PC-9 (cell line): ENCODE measurements around the gene BMP3. TPM values are rescaled to one million over a fixed set of nuclear protein-coding genes. Genes with fewer than 3 reads are reported as not detected.

Experiments
- BruUV-seq: library from RNA; stranded (reverse); fragments of 400-500 nt; replicated peaks from 2 replicates; lab custom pipeline; 2021; lab: Mats Ljungman, UMichigan
- CTCF ChIA-PET: fragments of 300-600 bp; sonication (Branson Sonifier 250); formaldehyde crosslinking; loops from one replicate; lab custom pipeline; 2022; ENCODE audit warnings: antibody characterized with exemption; lab: Charles Lee
- POLR2A ChIA-PET: fragments of 300-600 bp; sonication (Branson Sonifier 250); formaldehyde crosslinking; loops from one replicate; lab custom pipeline; 2022; ENCODE audit warnings: antibody characterized with exemption; ENCODE audit not compliant: unreplicated experiment; lab: Charles Lee
- DNase-seq, 2 experiments: peaks; one replicate each; pipeline versions ENCODE4 v3.0.0 to v3.0.0-alpha.2; 2015 to 2022; ENCODE audit warnings: mixed read lengths in 1 of 2
- H2AFZ ChIP-seq: fragments of 200-600 bp; sonication (generic); 2 replicates; pipeline ENCODE4 v1.8.1; 2017; ENCODE audit warnings: antibody characterized with exemption
- H3F3A ChIP-seq: fragments of 200-600 bp; sonication (generic); 2 replicates; pipeline ENCODE4 v1.8.1; 2017; ENCODE audit warnings: antibody characterized with exemption, mild to moderate bottlenecking, low read depth; ENCODE audit not compliant: insufficient read depth
- H3K27ac ChIP-seq: fragments of 200-600 bp; sonication (generic); 2 replicates; pipeline ENCODE4 v1.6.1; 2016; ENCODE audit warnings: mixed run types
- H3K27me3 ChIP-seq: fragments of 200-600 bp; sonication (generic); 2 replicates; pipeline ENCODE4 v1.6.1; 2016; ENCODE audit warnings: low read depth, mixed run types; ENCODE audit not compliant: insufficient read depth
- H3K36me3 ChIP-seq: fragments of 200-600 bp; sonication (generic); 2 replicates; pipeline ENCODE4 v1.6.1; 2016; ENCODE audit warnings: low read depth, mixed run types
- H3K4me1 ChIP-seq: fragments of 200-600 bp; sonication (generic); replicated peaks from 2 replicates; pipeline ENCODE4 v1.6.1; 2016; ENCODE audit warnings: mixed run types; ENCODE audit not compliant: insufficient read depth
- H3K4me2 ChIP-seq: fragments of 200-600 bp; sonication (generic); 2 replicates; pipeline ENCODE4 v1.6.1; 2017; ENCODE audit warnings: mixed run types
- H3K4me3 ChIP-seq: fragments of 200-600 bp; sonication (generic); 2 replicates; pipeline ENCODE4 v1.6.1; 2016; ENCODE audit warnings: mixed run types
- H3K79me2 ChIP-seq: fragments of 200-600 bp; sonication (generic); 2 replicates; pipeline ENCODE4 v1.6.1; 2017; ENCODE audit warnings: low read depth, mixed run types
- H3K9me2 ChIP-seq: fragments of 200-600 bp; sonication (generic); 2 replicates; pipeline ENCODE4 v1.8.1; 2017; ENCODE audit warnings: mild to moderate bottlenecking; ENCODE audit not compliant: insufficient read depth
- H3K9me3 ChIP-seq: fragments of 200-600 bp; sonication (generic); 2 replicates; pipeline ENCODE4 v1.8.1; 2016; ENCODE audit warnings: low read depth; ENCODE audit not compliant: insufficient read depth
- H4K20me1 ChIP-seq: fragments of 200-600 bp; sonication (generic); 2 replicates; pipeline ENCODE4 v1.8.1; 2017; ENCODE audit not compliant: insufficient read depth
- EZH2 ChIP-seq: fragments of 200-600 bp; sonication (generic); IDR thresholded peaks from 2 replicates; pipeline ENCODE4 v1.8.0; 2017; ENCODE audit warnings: antibody characterized with exemption, low read depth
- intact Hi-C: fragments of 100-400 bp; cut with micrococcal nuclease; formaldehyde crosslinking; loops from one replicate; pipeline ENCODE4 v1.10.0; 2022; ENCODE audit not compliant: unreplicated experiment
- total RNA-seq: library from RNA; stranded (reverse); gene quantifications from 2 replicates; pipeline ENCODE4 v1.2.3, GENCODE V29; 2021
- TF ChIP-seq, protein P1 (sequence below): fragments of 200-600 bp; sonication (generic); conservative IDR thresholded peaks from 2 replicates; pipeline ENCODE4 v1.6.1; 2017; ENCODE audit warnings: mixed run types, antibody characterized with exemption, mild to moderate bottlenecking, moderate library complexity

BMP3 gene
- total RNA-seq, 1 experiment from 2014 or later, result 0.41 TPM

DNA sequence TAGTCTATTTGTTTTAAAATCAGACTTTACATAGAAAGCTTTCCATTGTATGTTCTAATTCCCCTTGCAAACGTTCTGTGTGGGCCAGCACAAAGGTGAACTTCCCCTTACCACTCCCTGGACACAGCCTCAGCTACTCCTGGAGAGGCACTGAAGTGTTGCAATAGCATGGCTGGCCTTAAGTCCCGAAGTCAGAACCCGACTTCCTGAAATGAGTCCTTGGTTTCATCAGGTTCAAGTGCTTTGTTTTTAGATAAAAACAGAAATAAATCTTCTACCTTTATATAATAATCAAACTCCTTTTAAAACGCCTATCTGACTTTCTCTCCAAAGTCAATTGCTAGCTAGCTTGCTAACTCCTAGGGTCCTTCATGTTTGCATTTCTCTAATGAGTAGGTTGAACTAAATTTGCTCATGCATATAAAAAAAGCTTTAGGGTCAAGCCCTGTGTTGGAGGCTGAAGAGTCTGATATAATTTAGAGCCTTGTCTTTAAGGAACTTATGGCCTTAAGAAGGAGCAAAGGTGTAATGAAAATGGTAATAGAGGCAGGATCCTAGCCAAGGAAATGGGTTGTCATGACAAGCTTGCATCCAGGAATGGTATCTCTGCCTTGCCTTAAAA is 9.0 kb downstream of the BMP3 start:
- Histone ChIP-seq H3K27me3 (no peaks in the 10 kb centered on the region), H3K9me2 (no peaks in the 10 kb centered on the region), H3K36me3 (no peaks in the 10 kb centered on the region), H3K79me2 (no peaks in the 10 kb centered on the region), H3K4me3 (no peak overlapping the region), H4K20me1 (no peaks in the 10 kb centered on the region), H3K9me3 (no peaks in the 10 kb centered on the region), H3K4me1 (peaks cover 17% of the 10 kb centered on the region), H3K4me2 (peak overlapping the region; percentile 40), H2AFZ (no peak overlapping the region), H3F3A (no peaks in the 10 kb centered on the region), H3K27ac (0 out of 2 replicates have a peak overlapping the region, but pooled peaks have one; percentile 32)
- no peak for TF ChIP-seq EZH2
- TF ChIP-seq, protein P1, sequence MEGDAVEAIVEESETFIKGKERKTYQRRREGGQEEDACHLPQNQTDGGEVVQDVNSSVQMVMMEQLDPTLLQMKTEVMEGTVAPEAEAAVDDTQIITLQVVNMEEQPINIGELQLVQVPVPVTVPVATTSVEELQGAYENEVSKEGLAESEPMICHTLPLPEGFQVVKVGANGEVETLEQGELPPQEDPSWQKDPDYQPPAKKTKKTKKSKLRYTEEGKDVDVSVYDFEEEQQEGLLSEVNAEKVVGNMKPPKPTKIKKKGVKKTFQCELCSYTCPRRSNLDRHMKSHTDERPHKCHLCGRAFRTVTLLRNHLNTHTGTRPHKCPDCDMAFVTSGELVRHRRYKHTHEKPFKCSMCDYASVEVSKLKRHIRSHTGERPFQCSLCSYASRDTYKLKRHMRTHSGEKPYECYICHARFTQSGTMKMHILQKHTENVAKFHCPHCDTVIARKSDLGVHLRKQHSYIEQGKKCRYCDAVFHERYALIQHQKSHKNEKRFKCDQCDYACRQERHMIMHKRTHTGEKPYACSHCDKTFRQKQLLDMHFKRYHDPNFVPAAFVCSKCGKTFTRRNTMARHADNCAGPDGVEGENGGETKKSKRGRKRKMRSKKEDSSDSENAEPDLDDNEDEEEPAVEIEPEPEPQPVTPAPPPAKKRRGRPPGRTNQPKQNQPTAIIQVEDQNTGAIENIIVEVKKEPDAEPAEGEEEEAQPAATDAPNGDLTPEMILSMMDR, result no peak
- peak in 1 of 2 experiments; percentile 46 for DNase-seq
- intact Hi-C loops, result no loop called here
- no TSS peak for BruUV-seq
- CTCF ChIA-PET, result interaction anchor here (0.5 to 2.0 kb wide), 3 partner anchors 463 to 677 kb away, joined by 5 to 19 read pairs (median 10); no protein-coding TSS in a partner anchor
- POLR2A ChIA-PET, result interaction anchor here (0.5 kb wide), 1 partner anchor 308 kb away, joined by 14 read pairs; no protein-coding TSS in a partner anchor

DNA sequence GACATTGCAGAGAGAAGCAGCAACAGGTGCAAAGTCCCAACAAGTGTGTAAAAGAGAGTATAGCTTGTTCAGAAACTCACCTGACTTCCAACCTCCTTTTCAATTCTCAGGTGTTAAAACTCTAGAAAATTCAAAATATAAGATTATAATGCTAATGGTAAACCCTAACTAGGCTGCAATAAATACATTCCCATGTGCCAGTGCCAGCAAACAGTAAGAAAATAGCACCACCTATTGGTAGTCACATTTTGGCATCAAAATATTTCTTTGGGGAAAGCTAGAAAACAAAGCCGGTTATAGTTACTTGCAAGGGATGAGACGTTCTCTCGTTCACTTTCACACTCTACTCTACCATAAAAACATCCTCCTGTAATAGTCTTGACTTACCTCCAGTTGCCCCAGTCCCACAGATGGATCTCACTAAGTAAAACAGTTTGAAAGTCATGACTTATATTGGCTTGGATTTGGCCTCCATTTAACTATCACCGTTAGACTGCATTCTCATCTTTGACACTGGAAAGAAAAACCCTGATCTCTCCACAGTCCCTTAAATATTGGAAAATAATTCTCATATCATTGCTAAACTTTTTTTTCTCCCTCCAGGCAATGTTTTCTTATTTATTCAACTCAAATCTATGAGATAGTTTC is 9.6 kb downstream of the BMP3 start:
- intact Hi-C loops, result loop anchor here (1.0 to 5.0 kb wide), 3 partner anchors 53 to 678 kb away; no protein-coding TSS in a partner anchor
- no peak overlapping the region for H3K27ac ChIP-seq
- no peaks in the 10 kb centered on the region for H3K27me3 ChIP-seq
- peaks cover 17% of the 10 kb centered on the region for H3K4me1 ChIP-seq
- H4K20me1 ChIP-seq, result no peaks in the 10 kb centered on the region
- no peaks in the 10 kb centered on the region for H3K9me2 ChIP-seq
- ChIA-PET CTCF (interaction anchor here (0.8 to 2.0 kb wide), 3 partner anchors 50 to 678 kb away, joined by 3 to 10 read pairs (median 5); no protein-coding TSS in a partner anchor), POLR2A (no interaction called here)
- TF ChIP-seq, protein P1, result peak; percentile 73
- no peak for TF ChIP-seq EZH2
- no TSS peak for BruUV-seq
- no peak overlapping the region for H2AFZ ChIP-seq
- no peak overlapping the region for H3K4me3 ChIP-seq
- H3K4me2 ChIP-seq, result peak overlapping the region; percentile 40
- no peaks in the 10 kb centered on the region for H3K9me3 ChIP-seq
- no peaks in the 10 kb centered on the region for H3F3A ChIP-seq
- no peaks in the 10 kb centered on the region for H3K36me3 ChIP-seq
- no peak for DNase-seq
- H3K79me2 ChIP-seq, result no peaks in the 10 kb centered on the region

DNA sequence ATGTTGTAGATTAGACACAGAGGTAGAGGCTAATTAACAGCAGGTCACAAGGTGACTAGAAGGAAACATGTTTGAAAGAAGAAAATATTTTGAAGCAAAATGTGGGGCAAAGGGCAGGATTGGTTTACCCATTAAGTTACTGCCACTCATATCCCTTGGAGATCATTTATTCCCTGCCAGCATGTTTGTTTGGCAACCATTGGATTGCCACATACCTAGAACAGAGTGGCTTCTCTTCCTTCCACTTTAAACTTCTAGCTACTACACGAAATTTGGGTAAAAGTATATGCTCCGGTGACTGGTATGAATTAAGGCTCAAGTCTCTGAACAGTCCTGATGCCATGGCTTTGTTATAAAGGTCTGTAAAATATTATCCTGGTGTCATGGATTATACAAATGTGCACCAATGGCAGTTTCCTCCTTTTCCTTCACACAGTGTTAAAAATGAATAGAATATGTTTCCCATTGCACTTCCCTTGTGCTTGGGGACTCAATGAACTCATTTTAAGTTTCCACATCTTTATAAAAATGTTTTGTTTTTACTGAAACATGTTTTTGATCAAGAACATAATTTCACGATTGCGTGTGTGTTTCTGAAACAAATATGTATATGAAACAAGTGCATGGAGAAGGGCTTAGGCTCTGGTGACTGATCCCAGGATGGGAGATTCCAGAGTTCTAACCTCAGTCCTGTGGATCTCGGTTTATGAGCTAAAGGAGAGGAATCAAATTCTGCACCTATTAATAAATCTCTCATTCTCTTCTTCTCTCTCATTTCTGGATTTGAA is 12.3 kb downstream of the BMP3 start:
- intact Hi-C loops, result loop anchor here (5.0 kb wide), 1 partner anchor 55 kb away; no protein-coding TSS in a partner anchor
- H3F3A ChIP-seq, result no peaks in the 10 kb centered on the region
- H3K4me2 ChIP-seq, result no peak overlapping the region
- H2AFZ ChIP-seq, result no peak overlapping the region
- H3K79me2 ChIP-seq, result no peaks in the 10 kb centered on the region
- ChIA-PET CTCF (no interaction called here), POLR2A (no interaction called here)
- no peaks in the 10 kb centered on the region for H3K9me2 ChIP-seq
- BruUV-seq, result no TSS peak
- no peaks in the 10 kb centered on the region for H4K20me1 ChIP-seq
- H3K9me3 ChIP-seq, result no peaks in the 10 kb centered on the region
- H3K4me3 ChIP-seq, result no peak overlapping the region
- no peaks in the 10 kb centered on the region for H3K27me3 ChIP-seq
- TF ChIP-seq, protein P1, result no peak
- TF ChIP-seq EZH2, result no peak
- peaks cover 17% of the 10 kb centered on the region for H3K4me1 ChIP-seq
- DNase-seq, result no peak
- no peaks in the 10 kb centered on the region for H3K36me3 ChIP-seq
- no peak overlapping the region for H3K27ac ChIP-seq
